Transverse colon (tissue), 3 donors: ENCODE measurements around the gene S100A2.

ENCODE experiments used
- CTCF ChIP-seq, 5 experiments: fragments of 200-600 bp in 3 of 5; fragments of 450-650 bp in 2 of 5; sonication (generic) in 3 of 5; IDR thresholded peaks; 1 replicate in 2 of 5; 2 replicates in 3 of 5; pipeline ENCODE4 v1.5.1; 2016 to 2017; ENCODE audit warnings: antibody characterized with exemption in 5 of 5, inconsistent platforms in 3 of 5, mild to moderate bottlenecking in 2 of 5, moderate library complexity in 1 of 5
- POLR2A ChIP-seq: fragments of 450-650 bp; IDR thresholded peaks from one replicate; pipeline ENCODE4 v1.6.1; 2016; ENCODE audit warnings: antibody characterized with exemption, mild to moderate bottlenecking, moderate library complexity

- no peak for TF ChIP-seq POLR2A
- no peak for TF ChIP-seq CTCF (IDR thresholded peaks at IDR 0.05)
Observed at GRCh38 chr1:153525088-153525728, 40.4 kb downstream of the S100A2 start.
